MV-4-11 (cell line): ENCODE results near the gene RLF.

Experiments
- DNase-seq: peaks from one replicate; lab custom pipeline; 2025; lab: John Stamatoyannopoulos, UW

RLF gene

DNA sequence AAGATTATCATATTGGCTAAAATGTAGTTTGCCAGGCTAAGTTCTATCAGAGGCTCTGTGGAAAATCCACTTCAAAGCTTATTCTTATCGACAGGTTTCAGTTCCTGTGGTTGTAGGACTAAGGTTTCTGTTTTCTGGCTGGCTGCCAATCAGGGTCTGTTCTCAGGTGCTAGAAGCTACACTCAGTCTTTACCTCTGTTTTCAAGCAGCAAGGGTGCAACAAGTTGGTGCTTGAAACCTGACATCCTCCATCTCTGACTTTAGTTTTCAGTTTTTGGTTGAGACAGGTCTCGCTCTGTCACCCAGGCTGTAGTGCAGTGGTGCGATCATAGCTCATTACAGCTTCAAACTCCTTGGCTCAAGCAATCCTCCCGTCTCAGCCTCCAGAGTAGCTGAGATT lies 71.3 kb downstream of the RLF start:
- peak; percentile 17 for DNase-seq

DNA sequence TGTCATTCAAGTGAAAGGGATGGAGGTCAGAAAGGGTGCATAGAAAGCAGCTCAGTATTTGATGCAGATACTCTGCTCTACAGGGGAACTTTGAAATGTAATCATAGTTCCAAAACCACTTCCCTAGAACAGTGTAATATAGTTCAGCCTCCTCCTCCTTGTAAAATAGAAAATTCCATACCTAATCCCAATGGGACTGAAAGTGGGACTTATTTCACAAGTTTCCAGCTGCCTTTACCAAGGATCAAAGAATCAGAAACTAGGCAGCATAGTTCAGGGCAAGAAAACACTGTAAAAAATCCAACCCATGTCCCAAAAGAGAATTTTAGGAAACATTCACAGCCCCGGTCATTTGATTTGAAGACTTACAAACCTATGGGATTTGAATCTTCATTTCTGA lies 78.4 kb downstream of the RLF start:
- no peak for DNase-seq

DNA sequence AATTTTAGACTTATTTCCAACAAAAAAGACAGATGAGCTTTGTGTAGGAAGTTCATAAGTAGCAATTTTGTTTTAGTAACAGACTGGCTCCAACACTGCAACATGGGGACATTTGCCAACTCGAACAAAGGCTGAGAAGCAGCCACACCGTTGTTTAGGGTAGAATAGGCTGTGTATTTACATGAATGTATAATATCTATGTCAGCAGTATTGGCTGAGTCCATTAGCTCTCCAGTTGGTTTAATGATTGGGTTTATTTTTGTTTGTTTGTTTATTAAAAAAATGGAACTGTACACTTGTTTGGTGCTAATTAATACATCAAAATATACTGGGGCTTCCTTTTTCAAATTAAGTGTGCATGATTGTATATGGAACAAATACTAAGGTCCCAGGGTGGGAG lies 79.2 kb downstream of the RLF start:
- no peak for DNase-seq

DNA sequence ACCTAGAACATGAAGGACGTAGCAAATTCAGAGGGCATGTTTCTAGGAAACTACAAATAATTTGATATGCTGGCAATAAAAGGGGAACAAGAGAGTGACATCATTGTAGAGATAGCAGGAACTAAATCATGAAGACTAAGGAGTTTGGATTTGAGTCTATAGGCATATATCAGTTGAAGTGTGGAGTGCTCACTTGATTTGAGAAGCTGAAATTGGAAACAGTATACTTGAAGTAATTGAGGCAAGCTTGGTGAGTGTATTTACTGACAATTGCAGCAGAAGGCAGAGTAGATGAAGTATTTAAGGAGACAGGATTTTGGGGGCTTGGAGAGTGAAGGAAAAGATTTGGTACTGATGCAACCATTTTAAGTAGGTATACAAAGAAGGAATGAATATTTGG lies 80.2 kb downstream of the RLF start:
- peak; percentile 8 for DNase-seq

DNA sequence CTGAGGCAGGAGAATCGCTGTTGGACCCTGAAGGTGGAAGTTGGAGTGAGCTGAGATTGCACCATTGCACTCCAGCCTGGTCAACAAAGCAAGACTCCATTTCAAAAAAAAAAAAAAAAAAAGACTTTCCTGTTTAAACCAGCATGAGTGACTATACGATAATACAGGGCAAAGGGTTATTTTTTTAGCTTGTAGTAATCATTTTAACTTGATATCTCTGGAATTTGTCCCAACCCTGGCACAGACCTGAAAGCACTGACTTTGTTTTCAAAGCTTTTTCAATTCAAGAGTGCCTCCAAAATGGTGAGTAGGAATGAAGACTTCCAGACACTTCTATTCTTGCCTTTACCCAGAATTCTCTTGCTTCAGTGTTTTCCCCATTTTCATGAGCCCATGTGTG lies 82.2 kb downstream of the RLF start:
- DNase-seq, result no peak

GRCh38 chr1:40244138-40244744 lies 83.1 kb downstream of the RLF start:
- DNase-seq, result no peak

GRCh38 chr1:40245686-40246085 lies 84.5 kb downstream of the RLF start:
- peak; percentile 28 for DNase-seq

DNA sequence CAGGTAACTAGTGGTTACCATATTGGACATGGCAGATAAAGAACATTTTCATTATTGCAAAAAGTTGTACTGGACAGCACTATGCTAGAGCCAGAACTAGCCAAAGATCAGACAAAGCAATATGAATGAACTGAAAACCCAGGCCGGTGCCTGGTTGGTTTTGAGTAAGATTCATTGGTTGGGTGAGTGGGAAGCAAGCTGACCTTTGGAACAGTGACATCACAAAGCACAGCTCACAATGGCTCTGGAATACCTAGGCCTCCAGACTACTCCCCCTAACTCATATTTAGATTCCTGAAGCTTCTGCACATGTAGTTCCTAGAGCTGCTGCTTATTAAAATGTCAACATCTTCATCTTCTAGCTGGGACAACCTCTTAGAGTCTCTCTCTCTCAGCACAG lies 86.5 kb downstream of the RLF start, which contains the start of gene TMCO2:
TSS of gene TMCO2 (plus strand) at position 283 of the 400 bp plus-strand sequence. CDS start at position 340, 57 bp downstream.
- no peak for DNase-seq

DNA sequence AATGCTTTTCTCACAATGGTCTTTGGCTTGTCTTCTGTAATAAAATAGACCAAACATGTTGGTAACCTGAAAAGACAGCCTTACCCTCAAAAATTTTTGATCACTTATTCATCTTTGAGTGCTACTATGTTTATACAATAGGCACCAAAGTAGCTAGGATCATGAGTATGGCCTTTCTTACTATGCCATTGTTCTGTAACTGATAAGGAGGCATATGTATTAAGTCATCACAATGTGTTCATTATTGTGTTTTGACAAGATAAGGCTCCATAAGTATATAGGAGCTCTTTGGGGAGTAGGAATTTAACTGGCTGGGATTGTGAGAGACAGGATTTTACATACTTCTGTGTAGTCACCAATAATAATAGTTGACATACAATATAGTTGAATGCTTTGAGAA lies 87.2 kb downstream of the RLF start:
- no peak for DNase-seq

- DNase-seq, result peak; percentile 69
Measured at GRCh38 chr1:40251456-40251855, 90.3 kb downstream of the RLF start.

- DNase-seq, result no peak
Measured at GRCh38 chr1:40252601-40253000, 91.4 kb downstream of the RLF start.

GRCh38 chr1:40255231-40255630 lies 94.0 kb downstream of the RLF start:
- DNase-seq, result no peak

GRCh38 chr1:40256401-40257084 lies 95.4 kb downstream of the RLF start:
- DNase-seq, result no peak

DNA sequence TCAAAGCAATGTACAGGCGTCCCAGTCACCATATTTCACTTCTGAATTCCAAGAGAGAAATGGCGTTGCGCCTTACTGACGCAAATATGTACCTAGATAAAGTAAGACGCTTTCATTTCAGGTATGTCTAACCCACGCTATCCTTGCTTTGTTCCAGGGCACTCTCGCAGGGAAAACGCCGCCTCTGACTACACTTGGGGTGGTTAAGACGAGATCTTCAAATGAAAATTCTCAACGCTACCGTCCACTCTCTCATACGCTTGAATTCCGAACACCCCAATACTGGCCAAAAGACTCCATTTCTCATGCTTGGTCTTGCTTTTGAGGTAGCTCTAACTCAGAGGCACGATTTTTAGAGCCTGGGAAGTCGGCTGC lies 96.1 kb downstream of the RLF start:
- no peak for DNase-seq

GRCh38 chr1:40257688-40258444 lies 96.7 kb downstream of the RLF start, which contains the start of gene ZMPSTE24:
TSS of gene ZMPSTE24 (plus strand) at chr1:40258236. CDS start at chr1:40258272, 36 bp downstream.
- peak; percentile 96 for DNase-seq

DNA sequence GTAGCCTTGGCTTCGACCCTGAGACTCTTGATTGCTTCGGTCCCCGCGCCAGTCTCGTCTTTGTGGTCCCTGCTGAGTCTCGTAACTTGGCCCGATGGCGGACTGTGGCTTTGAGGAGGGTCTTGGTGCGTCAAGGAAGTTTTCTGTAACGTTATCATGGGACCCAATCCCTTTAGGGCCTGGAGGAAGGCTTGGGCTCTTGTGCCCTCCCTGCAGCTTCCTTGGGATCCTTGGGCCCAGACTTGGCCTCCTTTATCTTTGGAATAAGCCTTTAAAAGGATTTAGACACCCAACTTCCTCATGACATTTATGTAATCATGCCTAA lies 97.2 kb downstream of the RLF start:
- DNase-seq, result peak; percentile 25

DNA sequence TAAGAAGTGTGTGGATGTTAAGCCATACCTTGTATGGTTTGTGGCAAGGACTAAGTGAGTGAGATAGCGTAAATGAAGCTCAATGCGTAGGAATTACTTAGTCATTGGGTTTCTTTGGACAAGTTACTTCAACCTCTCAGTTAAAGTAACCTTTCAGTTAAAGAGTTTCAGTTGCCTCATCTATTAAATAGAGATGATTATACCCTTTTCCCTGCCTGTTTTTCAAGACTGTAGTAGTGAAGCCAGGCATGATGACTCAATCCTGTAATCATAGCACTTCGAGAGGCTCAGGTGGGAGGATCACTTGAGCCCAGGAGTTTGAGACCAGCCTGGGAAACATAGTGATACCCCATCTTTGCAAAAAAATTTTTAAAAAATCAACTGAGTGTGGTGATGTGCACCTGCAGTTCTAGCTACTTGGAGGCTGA lies 103.2 kb downstream of the RLF start:
- no peak for DNase-seq

DNA sequence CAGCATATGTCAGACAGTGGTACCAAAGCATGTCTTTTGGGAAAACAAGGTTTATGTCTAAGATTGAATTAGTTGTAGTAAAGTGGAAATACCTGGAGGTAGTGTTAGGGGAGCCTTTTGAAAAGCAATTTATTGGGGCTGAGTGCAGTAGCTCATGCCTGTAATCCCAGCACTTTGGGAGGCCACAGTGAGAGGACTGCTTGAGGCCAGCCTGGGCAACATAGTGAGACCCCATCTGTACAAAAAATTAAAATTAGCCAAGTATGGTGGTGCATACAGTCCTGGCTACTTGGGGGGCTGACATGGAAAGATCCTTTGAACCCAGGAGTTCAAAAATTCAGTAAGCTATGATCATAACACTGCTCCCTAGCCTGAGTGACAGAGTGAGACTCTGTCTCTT lies 104.1 kb downstream of the RLF start:
- no peak for DNase-seq

DNA sequence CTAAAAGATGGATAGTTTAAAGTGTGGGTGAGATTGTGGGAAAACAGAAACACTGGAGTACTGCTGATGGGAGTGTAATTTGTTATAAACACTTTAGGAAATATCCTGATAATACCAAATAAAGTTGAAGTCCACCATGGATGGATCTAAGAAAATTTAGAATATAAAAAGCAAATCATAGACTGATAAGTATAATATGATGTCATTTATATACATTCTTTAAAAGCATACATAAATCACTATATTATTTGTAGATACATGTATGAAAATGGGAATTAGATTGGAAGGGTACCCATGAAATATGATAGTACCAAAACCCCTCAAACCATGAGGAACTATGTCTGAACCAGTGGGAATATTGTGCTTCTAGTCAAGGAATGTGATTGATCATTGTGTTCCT lies 104.7 kb downstream of the RLF start:
- DNase-seq, result no peak

- no peak for DNase-seq
Measured at GRCh38 chr1:40266786-40267535, 105.8 kb downstream of the RLF start.

DNA sequence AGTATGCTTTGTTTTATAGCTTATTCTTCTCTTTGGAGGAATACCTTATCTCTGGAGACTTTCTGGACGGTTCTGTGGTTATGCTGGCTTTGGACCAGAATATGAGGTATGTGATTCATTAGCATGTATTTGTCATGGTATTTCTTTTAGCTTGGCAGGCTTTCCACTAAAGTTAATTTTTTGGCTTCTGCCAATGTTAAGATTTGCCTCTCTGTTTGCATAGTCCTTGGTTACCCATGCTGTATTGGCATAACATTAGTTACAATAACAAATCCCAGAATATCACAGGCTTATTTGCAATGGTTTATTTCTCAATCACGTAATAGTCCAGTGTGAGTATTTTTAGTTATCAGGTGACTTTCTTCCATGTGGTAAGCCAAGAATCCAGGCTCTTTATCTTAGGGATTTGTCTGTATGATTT lies 106.6 kb downstream of the RLF start:
- DNase-seq, result no peak

DNA sequence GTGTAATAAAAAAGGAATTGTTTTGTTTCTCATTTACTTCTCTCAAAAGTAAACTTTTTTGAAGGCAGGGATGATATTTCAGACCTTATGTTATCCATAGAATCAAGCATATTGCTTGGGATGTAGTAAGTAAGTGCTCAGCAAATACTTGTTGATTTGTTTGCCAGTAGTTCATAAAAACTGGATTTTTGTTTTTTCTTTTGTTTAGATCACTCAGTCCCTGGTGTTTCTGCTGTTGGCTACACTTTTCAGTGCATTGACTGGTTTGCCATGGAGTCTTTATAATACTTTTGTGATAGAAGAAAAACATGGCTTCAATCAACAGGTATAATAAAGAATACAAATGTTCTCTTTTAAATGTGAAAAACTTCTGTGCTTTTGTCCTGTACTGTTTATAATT lies 107.0 kb downstream of the RLF start:
- DNase-seq, result no peak
